Cardiac muscle cell (in vitro differentiated cells and primary cell): ENCODE results near the gene LRBA. TPM values are rescaled to one million over a fixed set of nuclear protein-coding genes. Genes with fewer than 3 reads are reported as not detected.

Experiments used
- DNase-seq, 2 donors: peaks; one replicate each; pipeline versions ENCODE4 v3.0.0 to v3.0.0-alpha.2; 2010 to 2017; ENCODE audit warnings: low read depth in 1 of 2, low spot score in 1 of 2
- H3K27ac ChIP-seq: fragments of 200-600 bp; sonication (generic); 2 replicates; pipeline ENCODE4 v1.5.1; 2016
- H3K27me3 ChIP-seq: fragments of 200-600 bp; sonication (generic); 2 replicates; pipeline ENCODE4 v1.6.0; 2016; ENCODE audit warnings: control low read depth
- H3K36me3 ChIP-seq: fragments of 200-600 bp; sonication (generic); 2 replicates; pipeline ENCODE4 v1.5.1; 2016; ENCODE audit warnings: control low read depth
- H3K4me1 ChIP-seq: fragments of 200-600 bp; sonication (generic); 2 replicates; pipeline ENCODE4 v1.8.1; 2017; ENCODE audit warnings: low read depth, mild to moderate bottlenecking, mixed run types
- H3K4me3 ChIP-seq: fragments of 200-600 bp; sonication (generic); 2 replicates; pipeline ENCODE4 v1.5.1; 2016; ENCODE audit warnings: mild to moderate bottlenecking
- H3K9me3 ChIP-seq: fragments of 200-600 bp; sonication (generic); 2 replicates; pipeline ENCODE4 v1.5.1; 2017; ENCODE audit warnings: low read depth, mild to moderate bottlenecking, control low read depth
- polyA plus RNA-seq: library from polyadenylated mRNA; unstranded; fragments of >200 nt; fragmentation: Nextera tagmentation; extraction: Ambion mirVana; gene quantifications from 2 replicates; pipeline ENCODE4 v1.2.1, GENCODE V29; 2016
- total RNA-seq: library from RNA; depleted of rRNA; stranded (reverse); fragments of >200 nt; gene quantifications from 2 replicates; pipeline ENCODE4 v1.2.3, GENCODE V29; 2016
- TF ChIP-seq, protein P1 (sequence below): IDR thresholded peaks from 2 replicates; pipeline ENCODE4 v1.5.1; 2012; ENCODE audit warnings: low read depth, mild to moderate bottlenecking, low read length

The LRBA gene
- total and polyA plus RNA-seq, 2 experiments from 2014 or later = 17.7 to 58.8 TPM

DNA sequence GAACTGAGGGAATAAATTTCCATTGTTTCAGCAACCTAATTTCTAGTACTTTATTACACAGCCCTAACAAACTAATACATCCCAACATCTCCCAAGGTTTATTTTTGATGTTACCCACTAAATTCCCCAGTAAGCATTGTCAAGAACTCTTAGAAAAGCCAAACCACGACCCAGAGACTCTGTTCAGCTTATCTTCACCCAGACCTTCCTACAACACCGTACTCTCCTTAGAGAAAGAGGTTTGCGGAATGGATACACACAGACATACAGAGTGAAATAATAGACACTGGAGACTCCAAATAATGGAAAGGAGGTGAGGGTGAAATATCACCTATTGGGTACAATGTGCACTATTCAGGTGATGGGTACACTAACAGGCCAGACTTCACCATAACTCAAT is 75.6 kb downstream of the LRBA start:
- peaks cover 3% of the 10 kb centered on the region for H3K4me1 ChIP-seq
- H3K27ac ChIP-seq = no peak overlapping the region
- no peaks in the 10 kb centered on the region for H3K9me3 ChIP-seq
- H3K4me3 ChIP-seq = no peak overlapping the region
- TF ChIP-seq, protein P1, sequence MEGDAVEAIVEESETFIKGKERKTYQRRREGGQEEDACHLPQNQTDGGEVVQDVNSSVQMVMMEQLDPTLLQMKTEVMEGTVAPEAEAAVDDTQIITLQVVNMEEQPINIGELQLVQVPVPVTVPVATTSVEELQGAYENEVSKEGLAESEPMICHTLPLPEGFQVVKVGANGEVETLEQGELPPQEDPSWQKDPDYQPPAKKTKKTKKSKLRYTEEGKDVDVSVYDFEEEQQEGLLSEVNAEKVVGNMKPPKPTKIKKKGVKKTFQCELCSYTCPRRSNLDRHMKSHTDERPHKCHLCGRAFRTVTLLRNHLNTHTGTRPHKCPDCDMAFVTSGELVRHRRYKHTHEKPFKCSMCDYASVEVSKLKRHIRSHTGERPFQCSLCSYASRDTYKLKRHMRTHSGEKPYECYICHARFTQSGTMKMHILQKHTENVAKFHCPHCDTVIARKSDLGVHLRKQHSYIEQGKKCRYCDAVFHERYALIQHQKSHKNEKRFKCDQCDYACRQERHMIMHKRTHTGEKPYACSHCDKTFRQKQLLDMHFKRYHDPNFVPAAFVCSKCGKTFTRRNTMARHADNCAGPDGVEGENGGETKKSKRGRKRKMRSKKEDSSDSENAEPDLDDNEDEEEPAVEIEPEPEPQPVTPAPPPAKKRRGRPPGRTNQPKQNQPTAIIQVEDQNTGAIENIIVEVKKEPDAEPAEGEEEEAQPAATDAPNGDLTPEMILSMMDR = no peak
- H3K36me3 ChIP-seq = no peaks in the 10 kb centered on the region
- DNase-seq = peak in 1 of 2 donors; percentile 3
- H3K27me3 ChIP-seq = no peaks in the 10 kb centered on the region

DNA sequence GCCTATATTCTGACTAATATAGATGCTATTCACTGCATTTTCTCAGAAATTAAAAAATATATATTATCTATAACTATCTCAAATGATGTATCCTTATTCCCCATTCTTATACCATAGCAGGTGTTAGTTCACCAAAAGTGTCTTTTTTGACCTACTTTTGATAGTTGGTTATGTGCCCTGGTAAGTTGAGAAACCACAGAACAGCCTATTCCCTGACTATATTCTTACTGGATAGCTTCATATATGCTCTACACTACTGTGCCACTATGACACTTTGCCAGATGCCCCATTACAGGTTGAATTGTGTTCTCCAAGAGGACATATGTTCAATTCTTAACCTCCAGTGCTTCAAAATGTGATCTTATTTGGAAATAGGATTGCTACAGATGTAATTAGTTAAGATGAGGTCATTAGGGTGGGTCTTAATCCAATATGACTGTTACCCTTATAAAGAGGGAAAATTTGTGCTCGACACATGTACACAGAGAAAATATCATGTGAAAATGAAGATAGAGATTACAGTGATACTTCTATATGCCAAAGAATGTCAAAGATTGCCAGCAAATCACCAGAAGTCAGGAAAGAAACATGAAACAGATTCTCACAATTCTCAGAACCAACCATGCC is 76.1 kb downstream of the LRBA start:
- DNase-seq = no peak
- Histone ChIP-seq H3K36me3 (no peaks in the 10 kb centered on the region), H3K9me3 (no peaks in the 10 kb centered on the region), H3K4me3 (no peak overlapping the region), H3K4me1 (peaks cover 3% of the 10 kb centered on the region), H3K27ac (no peak overlapping the region), H3K27me3 (no peaks in the 10 kb centered on the region)
- TF ChIP-seq, protein P1 = no peak

DNA sequence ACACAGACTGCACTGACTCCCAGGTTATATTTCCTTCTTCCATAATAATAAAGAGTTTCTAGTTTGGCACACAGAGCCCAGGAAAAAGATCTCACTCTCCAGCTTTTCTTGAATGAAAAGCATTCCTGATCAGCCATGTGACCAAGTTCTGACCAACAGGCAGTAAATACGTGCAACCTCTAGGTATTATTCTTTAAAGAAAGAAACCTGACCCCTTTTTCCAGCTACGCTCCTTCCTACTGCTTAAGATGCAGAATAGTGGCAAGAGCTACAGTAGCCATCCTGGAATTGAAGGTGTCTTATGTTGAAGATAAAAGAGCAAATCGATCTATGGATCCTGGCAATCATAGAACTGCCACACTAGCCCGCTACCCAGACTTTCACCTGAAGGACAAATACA is 76.7 kb downstream of the LRBA start:
- H3K27ac ChIP-seq = no peak overlapping the region
- H3K4me3 ChIP-seq = no peak overlapping the region
- H3K36me3 ChIP-seq = no peaks in the 10 kb centered on the region
- no peaks in the 10 kb centered on the region for H3K27me3 ChIP-seq
- no peaks in the 10 kb centered on the region for H3K9me3 ChIP-seq
- DNase-seq = peak in 1 of 2 donors; percentile 14
- peaks cover 3% of the 10 kb centered on the region for H3K4me1 ChIP-seq
- TF ChIP-seq, protein P1 = no peak

DNA sequence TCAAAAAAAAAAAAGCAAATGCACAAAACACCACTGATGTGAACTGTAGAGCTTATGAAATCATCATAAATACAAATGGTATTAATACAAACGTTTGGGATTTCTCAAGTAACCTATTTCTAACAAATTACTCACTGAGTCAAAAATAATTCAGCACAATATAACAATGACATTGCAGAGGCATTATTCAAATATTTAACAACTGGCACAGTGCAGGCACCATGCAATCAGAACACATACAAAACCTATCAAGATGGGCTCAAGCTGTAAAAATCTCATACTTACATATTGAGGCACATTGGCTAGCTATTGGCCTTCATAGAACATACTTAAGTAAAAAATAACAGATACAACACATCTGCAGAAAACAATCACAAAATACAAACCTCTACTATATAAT is 81.1 kb downstream of the LRBA start:
- Histone ChIP-seq H3K4me1 (peaks cover 3% of the 10 kb centered on the region), H3K27me3 (no peaks in the 10 kb centered on the region), H3K36me3 (no peaks in the 10 kb centered on the region), H3K9me3 (no peaks in the 10 kb centered on the region), H3K27ac (no peak overlapping the region), H3K4me3 (no peak overlapping the region)
- TF ChIP-seq, protein P1 = no peak
- no peak for DNase-seq

DNA sequence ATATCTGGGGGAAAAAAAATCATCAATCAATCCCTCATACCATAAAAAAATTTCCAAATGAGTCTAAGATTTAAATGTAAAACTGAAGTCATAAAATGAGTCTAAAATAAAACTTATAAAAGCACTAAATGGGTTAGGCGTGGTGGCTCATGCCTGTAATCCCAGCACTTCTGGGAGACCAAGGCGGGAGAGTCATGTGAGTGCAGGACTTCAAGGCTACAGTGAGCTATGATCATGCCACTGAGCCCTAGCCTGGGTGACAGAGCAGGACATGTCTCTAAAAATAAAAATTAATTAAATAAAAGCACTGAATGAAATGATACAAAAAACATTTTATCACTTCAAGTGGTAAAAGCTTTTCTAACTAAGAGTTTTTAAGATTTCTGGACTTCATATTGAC is 83.3 kb downstream of the LRBA start:
- H3K27me3 ChIP-seq = no peaks in the 10 kb centered on the region
- no peak for DNase-seq

More for the DNA sequence above, 83.3 kb downstream of the LRBA start:
- no peaks in the 10 kb centered on the region for H3K4me1 ChIP-seq
- H3K9me3 ChIP-seq = no peaks in the 10 kb centered on the region
- H3K4me3 ChIP-seq = no peak overlapping the region
- TF ChIP-seq, protein P1 = no peak
- no peak overlapping the region for H3K27ac ChIP-seq
- H3K36me3 ChIP-seq = peaks cover 8% of the 10 kb centered on the region
